ENCODE data around the gene ATP10A. TPM values are rescaled to one million over a fixed set of nuclear protein-coding genes. Genes with fewer than 3 reads are reported as not detected.
"Not testable (repeated sequence)": the region's sequence is repeated elsewhere in the genome, so short reads cannot be mapped to it uniquely, and the experiment has no call there.

ATP10A gene
- polyA plus RNA-seq, 3 donors from 2014 or later: 2.4 to 17.4 (median 7.3) TPM

DNA sequence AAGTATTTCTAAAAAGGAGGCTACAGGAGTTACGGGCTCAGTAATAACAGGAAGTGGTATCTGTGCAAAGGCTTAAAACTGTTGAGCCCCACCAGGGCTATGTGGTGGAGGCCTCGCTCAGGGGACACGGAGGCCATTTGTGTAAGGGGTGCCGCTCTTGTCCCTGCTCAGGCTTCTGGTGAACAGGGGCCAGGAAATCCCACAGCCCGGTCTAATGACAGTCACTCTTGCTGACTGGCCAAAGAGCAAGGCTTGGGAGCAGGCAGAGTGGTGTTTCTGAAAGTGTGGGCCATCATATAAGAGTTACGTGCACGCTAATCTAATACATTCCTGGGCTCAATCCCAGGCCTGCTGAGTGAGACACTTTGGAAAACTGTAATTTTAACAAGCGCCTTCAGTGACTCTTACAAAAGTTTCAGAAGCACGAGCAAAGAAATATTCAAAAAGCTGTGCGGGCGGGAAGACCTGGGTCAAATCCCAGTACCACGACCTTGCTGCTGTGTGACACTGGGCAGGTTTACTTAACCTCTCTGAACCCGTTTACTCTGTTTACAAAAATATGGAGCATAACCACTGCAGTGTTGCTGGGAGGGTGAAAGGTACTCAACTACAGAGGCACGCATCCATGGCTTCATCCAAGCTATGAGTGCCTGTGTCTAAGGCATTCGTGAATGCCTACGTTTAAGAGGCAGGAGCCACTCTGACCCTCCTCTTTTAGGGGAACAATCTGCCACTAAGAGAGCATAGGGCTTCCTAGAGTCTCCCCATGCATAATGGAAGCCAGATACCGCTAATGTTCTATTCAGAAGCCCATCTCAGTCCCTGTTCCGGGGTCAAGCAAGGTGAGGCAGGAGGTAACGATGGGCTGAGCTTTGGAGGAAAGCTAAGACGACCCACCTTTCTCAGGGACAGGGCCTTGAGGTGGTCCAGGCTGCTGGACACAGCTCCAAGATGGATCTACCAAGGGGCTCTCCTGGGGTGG lies 2.0 kb downstream of the ATP10A start:
- H3K9me3 Mint-ChIP-seq: no peaks in the 10 kb centered on the region
- peaks cover 63 to 65% of the 10 kb centered on the region in 2 donors for H3K4me1 Mint-ChIP-seq
- peaks cover 0 to 10% (median 6%) of the 10 kb centered on the region in 3 donors for H3K27me3 Mint-ChIP-seq (ENCODE audit: low read depth in 3 of 3)
- H3K27ac Mint-ChIP-seq: peak overlapping the region; percentile 96 to 99 (median 98)
- DNase-seq: peak; percentile 61 to 70 (median 63)
- peaks cover 8 to 14% (median 10%) of the 10 kb centered on the region in 3 donors for H3K36me3 Mint-ChIP-seq
- peak overlapping the region; percentile 89 to 96 (median 93) for H3K4me3 Mint-ChIP-seq

GRCh38 chr15:25859838-25860645 lies 3.1 kb downstream of the ATP10A start:
- peaks cover 0 to 10% (median 6%) of the 10 kb centered on the region in 3 donors for H3K27me3 Mint-ChIP-seq (ENCODE audit: low read depth in 3 of 3)
- H3K4me1 Mint-ChIP-seq: peaks cover 72 to 77% of the 10 kb centered on the region in 2 donors
- H3K4me3 Mint-ChIP-seq: peak overlapping the region; percentile 89 to 96 (median 93)
- H3K9me3 Mint-ChIP-seq: no peaks in the 10 kb centered on the region
- peak; percentile 38 to 61 (median 42) for DNase-seq
- H3K36me3 Mint-ChIP-seq: peaks cover 10 to 21% (median 20%) of the 10 kb centered on the region in 3 donors
- peak overlapping the region; percentile 96 to 99 (median 98) for H3K27ac Mint-ChIP-seq

DNA sequence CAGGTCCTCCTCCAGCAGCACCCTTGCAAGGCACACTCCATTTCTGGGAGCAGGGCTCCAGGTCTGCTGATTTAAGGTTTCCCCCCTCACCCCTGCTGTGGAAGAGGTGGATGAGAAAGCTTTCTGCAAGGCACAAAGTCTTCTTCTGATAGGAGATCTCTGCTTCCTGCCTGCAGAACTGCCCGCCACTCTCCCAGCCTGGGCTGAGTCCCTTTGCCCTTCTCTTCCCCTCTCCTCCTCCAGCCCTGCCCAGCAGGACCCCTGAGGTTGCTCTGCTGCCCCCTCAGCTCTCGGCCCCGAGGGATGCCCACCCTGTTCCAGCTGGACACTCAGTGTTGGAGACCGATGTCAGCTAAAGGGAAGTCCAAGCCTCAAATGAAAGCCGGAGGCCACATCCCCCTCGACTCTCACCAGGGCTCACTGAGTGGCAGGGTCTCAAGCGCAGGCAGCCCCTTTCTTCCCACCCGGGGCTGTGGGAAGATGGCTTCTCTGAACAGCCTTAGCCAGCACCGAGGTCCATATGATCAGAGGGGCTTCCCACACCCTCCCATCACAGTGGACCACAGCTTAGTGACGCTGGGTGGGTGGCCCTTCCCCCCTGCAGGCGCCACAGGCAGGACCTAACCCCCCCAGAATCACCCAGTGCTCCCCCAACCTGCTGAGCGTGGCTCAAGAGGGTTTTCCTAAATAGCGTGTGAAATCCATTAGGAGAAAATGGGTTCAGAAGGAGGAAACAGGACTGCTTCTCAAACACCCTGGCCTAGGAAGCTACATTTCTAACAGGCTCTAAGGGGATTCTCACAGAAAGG lies 4.0 kb downstream of the ATP10A start:
- DNase-seq: no peak
- Mint-ChIP-seq H3K9me3 (no peaks in the 10 kb centered on the region), H3K27ac (peak overlapping the region; percentile 96 to 99 (median 98)), H3K4me3 (peak overlapping the region; percentile 89 to 96 (median 93)), H3K4me1 (peaks cover 76 to 83% of the 10 kb centered on the region in 2 donors), H3K36me3 (peaks cover 10 to 21% (median 21%) of the 10 kb centered on the region in 3 donors), H3K27me3 (ENCODE audit: low read depth in 3 of 3) (peaks cover 0 to 10% (median 6%) of the 10 kb centered on the region in 3 donors)

DNA sequence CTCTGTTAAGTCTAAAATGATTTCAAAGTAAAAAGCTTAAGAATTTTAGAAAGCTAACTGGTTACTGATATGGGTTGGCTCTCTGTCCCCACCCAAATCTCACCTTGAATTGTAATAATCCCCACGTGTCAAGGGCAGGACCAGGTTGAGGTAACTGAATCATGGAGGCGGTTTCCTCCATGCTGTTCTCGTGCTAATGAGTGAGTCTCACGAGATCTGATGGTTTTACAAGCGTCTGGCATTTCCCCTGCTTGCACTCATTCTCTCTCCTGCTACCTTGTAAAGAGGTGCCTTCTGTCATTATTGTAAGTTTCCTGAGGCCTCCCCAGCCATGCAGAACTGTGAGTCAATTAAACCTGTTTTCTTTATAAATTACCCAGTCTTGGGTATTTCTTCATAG lies 7.1 kb downstream of the ATP10A start:
- Mint-ChIP-seq H3K4me1 (peaks cover 91 to 98% of the 10 kb centered on the region in 2 donors), H3K36me3 (peaks cover 10 to 21% (median 21%) of the 10 kb centered on the region in 3 donors), H3K27ac (peak overlapping the region; percentile 6 to 87 (median 62)), H3K4me3 (peak overlapping the region in 2 of 5 donors; percentile 42 to 46)
- not testable (repeated sequence) for H3K27me3 Mint-ChIP-seq (ENCODE audit: low read depth in 3 of 3); DNase-seq; H3K9me3 Mint-ChIP-seq

- H3K27ac Mint-ChIP-seq: peak overlapping the region; percentile 67 to 90 (median 78)
- H3K4me3 Mint-ChIP-seq: peak overlapping the region; percentile 27 to 97 (median 42)
- H3K4me1 Mint-ChIP-seq: peaks cover 89 to 97% of the 10 kb centered on the region in 2 donors
- H3K36me3 Mint-ChIP-seq: peaks cover 10 to 21% (median 21%) of the 10 kb centered on the region in 3 donors
- no peak for DNase-seq
- H3K9me3 Mint-ChIP-seq: no peaks in the 10 kb centered on the region
- H3K27me3 Mint-ChIP-seq (ENCODE audit: low read depth in 3 of 3): peaks cover 2 to 6% (median 2%) of the 10 kb centered on the region in 3 donors
These were observed 10.2 kb downstream of the ATP10A start for GRCh38 chr15:25852661-25853524.

DNA sequence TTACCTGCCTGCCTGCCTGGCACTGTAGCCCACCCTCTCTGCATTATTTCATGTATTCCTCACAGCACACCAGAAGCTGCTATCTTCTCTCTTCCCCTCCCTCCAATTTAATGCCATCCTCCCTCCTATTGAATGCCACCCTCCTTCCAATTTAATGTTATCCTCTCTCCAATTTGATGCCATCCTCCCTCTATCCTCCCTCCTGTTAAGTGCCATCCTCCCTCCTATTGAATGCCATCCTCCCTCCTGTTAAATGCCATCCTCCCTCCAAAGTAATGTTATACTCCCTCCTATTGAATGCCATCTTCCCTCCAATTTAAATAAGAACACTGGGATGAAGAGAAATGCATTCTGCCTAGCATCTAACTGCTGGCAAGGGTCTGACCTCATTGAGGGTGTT lies 11.1 kb downstream of the ATP10A start:
- peaks cover 6 to 21% (median 15%) of the 10 kb centered on the region in 3 donors for H3K36me3 Mint-ChIP-seq
- peak overlapping the region; percentile 20 to 97 (median 41) for H3K4me3 Mint-ChIP-seq
- H3K27me3 Mint-ChIP-seq (ENCODE audit: low read depth in 3 of 3): peaks cover 2 to 6% (median 2%) of the 10 kb centered on the region in 3 donors
- no peaks in the 10 kb centered on the region for H3K9me3 Mint-ChIP-seq
- DNase-seq: no peak
- H3K4me1 Mint-ChIP-seq: peaks cover 85 to 94% of the 10 kb centered on the region in 2 donors
- peak overlapping the region; percentile 67 to 98 (median 84) for H3K27ac Mint-ChIP-seq

- Mint-ChIP-seq H3K9me3 (no peaks in the 10 kb centered on the region), H3K4me3 (peak overlapping the region; percentile 84 to 98 (median 97)), H3K4me1 (peaks cover 86 to 94% of the 10 kb centered on the region in 2 donors), H3K27ac (peak overlapping the region; percentile 90 to 98 (median 97)), H3K36me3 (peaks cover 0 to 5% (median 0%) of the 10 kb centered on the region in 3 donors), H3K27me3 (ENCODE audit: low read depth in 3 of 3) (peaks cover 2 to 6% (median 4%) of the 10 kb centered on the region in 3 donors)
- peak; percentile 73 to 78 (median 76) for DNase-seq
These were observed 12.7 kb downstream of the ATP10A start for GRCh38 chr15:25850154-25851111.

GRCh38 chr15:25849157-25849921 lies 13.8 kb downstream of the ATP10A start:
- H3K27me3 Mint-ChIP-seq (ENCODE audit: low read depth in 3 of 3): peaks cover 2 to 7% (median 6%) of the 10 kb centered on the region in 3 donors
- H3K27ac Mint-ChIP-seq: peak overlapping the region; percentile 90 to 98 (median 97)
- peaks cover 91 to 96% of the 10 kb centered on the region in 2 donors for H3K4me1 Mint-ChIP-seq
- no peak for DNase-seq
- H3K36me3 Mint-ChIP-seq: no peaks in the 10 kb centered on the region
- no peaks in the 10 kb centered on the region for H3K9me3 Mint-ChIP-seq
- peak overlapping the region; percentile 84 to 98 (median 97) for H3K4me3 Mint-ChIP-seq

- Mint-ChIP-seq H3K4me3 (peak overlapping the region; percentile 84 to 98 (median 97)), H3K27me3 (ENCODE audit: low read depth in 3 of 3) (peaks cover 2 to 7% (median 6%) of the 10 kb centered on the region in 3 donors), H3K27ac (peak overlapping the region; percentile 90 to 98 (median 97)), H3K4me1 (peaks cover 92 to 96% of the 10 kb centered on the region in 2 donors), H3K9me3 (no peaks in the 10 kb centered on the region), H3K36me3 (no peaks in the 10 kb centered on the region)
- DNase-seq: no peak
These were observed 14.4 kb downstream of the ATP10A start for GRCh38 chr15:25848784-25849156.

DNA sequence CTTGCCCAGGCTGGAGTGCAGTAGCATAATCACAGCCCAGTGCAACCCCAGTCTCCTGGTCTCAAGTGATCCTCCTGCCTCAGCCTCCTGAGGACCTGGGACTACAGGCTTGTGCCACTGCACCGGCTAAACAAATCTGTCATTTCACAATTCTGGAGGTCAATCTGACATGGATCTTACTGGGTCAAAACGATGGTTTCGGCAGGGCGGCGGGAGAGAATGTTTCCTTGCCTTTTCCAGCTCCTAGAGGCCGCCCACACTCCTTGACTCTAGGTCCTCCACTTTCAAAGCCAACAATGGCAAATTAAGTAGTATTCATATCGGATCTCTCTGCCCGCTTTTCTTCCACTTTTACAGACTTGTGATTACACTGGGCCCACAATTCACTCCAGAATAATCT lies 14.8 kb downstream of the ATP10A start:
- Mint-ChIP-seq H3K27ac (peak overlapping the region; percentile 35 to 98 (median 84)), H3K9me3 (no peaks in the 10 kb centered on the region), H3K4me1 (peaks cover 92 to 96% of the 10 kb centered on the region in 2 donors), H3K27me3 (ENCODE audit: low read depth in 3 of 3) (peaks cover 2 to 7% (median 6%) of the 10 kb centered on the region in 3 donors), H3K4me3 (peak overlapping the region in 4 of 5 donors; percentile 18 to 36 (median 32)), H3K36me3 (no peaks in the 10 kb centered on the region)
- DNase-seq: no peak
